ENCODE measurements around the gene REP15. TPM values are rescaled to one million over a fixed set of nuclear protein-coding genes. Genes with fewer than 3 reads are reported as not detected.
A peak's percentile ranks its signal among the peaks of the same experiment; 100 is the strongest.

REP15 gene
- polyA plus RNA-seq, 3 donors from 2014 or later = not detected

- Mint-ChIP-seq H3K36me3 (no peaks in the 10 kb centered on the region), H3K4me1 (no peaks in the 10 kb centered on the region), H3K9me3 (no peaks in the 10 kb centered on the region), H3K27ac (no peak overlapping the region), H3K4me3 (no peak overlapping the region), H3K27me3 (ENCODE audit: low read depth in 3 of 3) (peaks cover 0 to 13% (median 1%) of the 10 kb centered on the region in 3 donors)
- DNase-seq = no peak
These were observed 15.6 kb upstream of the REP15 start for GRCh38 chr12:27680619-27681018.

- H3K27me3 Mint-ChIP-seq (ENCODE audit: low read depth in 3 of 3) = peaks cover 0 to 9% (median 1%) of the 10 kb centered on the region in 3 donors
- DNase-seq = no peak
- no peak overlapping the region for H3K4me3 Mint-ChIP-seq
- H3K9me3 Mint-ChIP-seq = no peaks in the 10 kb centered on the region
- no peaks in the 10 kb centered on the region for H3K36me3 Mint-ChIP-seq
- no peak overlapping the region for H3K27ac Mint-ChIP-seq
- H3K4me1 Mint-ChIP-seq = no peaks in the 10 kb centered on the region
These were observed 13.7 kb upstream of the REP15 start for GRCh38 chr12:27682534-27682933.

- no peak overlapping the region for H3K4me3 Mint-ChIP-seq
- peaks cover 0 to 7% (median 4%) of the 10 kb centered on the region in 3 donors for H3K27me3 Mint-ChIP-seq (ENCODE audit: low read depth in 3 of 3)
- H3K36me3 Mint-ChIP-seq = no peaks in the 10 kb centered on the region
- DNase-seq = no peak
- no peaks in the 10 kb centered on the region for H3K9me3 Mint-ChIP-seq
- no peak overlapping the region for H3K27ac Mint-ChIP-seq
- H3K4me1 Mint-ChIP-seq = no peaks in the 10 kb centered on the region
These were observed 11.0 kb upstream of the REP15 start for GRCh38 chr12:27685274-27685673.

- no peaks in the 10 kb centered on the region for H3K36me3 Mint-ChIP-seq
- no peaks in the 10 kb centered on the region for H3K4me1 Mint-ChIP-seq
- H3K4me3 Mint-ChIP-seq = no peak overlapping the region
These were observed 10.1 kb upstream of the REP15 start for GRCh38 chr12:27686147-27686546.

GRCh38 chr12:27688671-27689070 lies 7.6 kb upstream of the REP15 start:
- no peaks in the 10 kb centered on the region for H3K36me3 Mint-ChIP-seq
- H3K27me3 Mint-ChIP-seq (ENCODE audit: low read depth in 3 of 3) = peaks cover 0 to 4% (median 4%) of the 10 kb centered on the region in 3 donors
- H3K4me3 Mint-ChIP-seq = no peak overlapping the region
- no peak overlapping the region for H3K27ac Mint-ChIP-seq
- no peak for DNase-seq
- H3K4me1 Mint-ChIP-seq = no peaks in the 10 kb centered on the region
- H3K9me3 Mint-ChIP-seq = no peaks in the 10 kb centered on the region

More at GRCh38 chr12:27686147-27686546, 10.1 kb upstream of the REP15 start:
- DNase-seq = no peak
- H3K27me3 Mint-ChIP-seq (ENCODE audit: low read depth in 3 of 3) = peaks cover 0 to 4% (median 4%) of the 10 kb centered on the region in 3 donors
- H3K27ac Mint-ChIP-seq = no peak overlapping the region
- no peaks in the 10 kb centered on the region for H3K9me3 Mint-ChIP-seq

GRCh38 chr12:27689558-27690180 lies 6.6 kb upstream of the REP15 start:
- Mint-ChIP-seq H3K27ac (no peak overlapping the region), H3K27me3 (ENCODE audit: low read depth in 3 of 3) (peaks cover 0 to 8% (median 4%) of the 10 kb centered on the region in 3 donors), H3K4me3 (no peak overlapping the region), H3K4me1 (no peaks in the 10 kb centered on the region), H3K36me3 (no peaks in the 10 kb centered on the region), H3K9me3 (no peaks in the 10 kb centered on the region)
- DNase-seq = no peak

- no peaks in the 10 kb centered on the region for H3K36me3 Mint-ChIP-seq
- no peaks in the 10 kb centered on the region for H3K9me3 Mint-ChIP-seq
- H3K4me3 Mint-ChIP-seq = no peak overlapping the region
- DNase-seq = no peak
- H3K4me1 Mint-ChIP-seq = no peaks in the 10 kb centered on the region
- peaks cover 3 to 11% (median 5%) of the 10 kb centered on the region in 3 donors for H3K27me3 Mint-ChIP-seq (ENCODE audit: low read depth in 3 of 3)
- H3K27ac Mint-ChIP-seq = no peak overlapping the region
These were observed 2.8 kb upstream of the REP15 start for GRCh38 chr12:27693403-27693802.

- H3K27ac Mint-ChIP-seq = peak overlapping the region in 1 of 6 donors; percentile 13
- H3K4me3 Mint-ChIP-seq = no peak overlapping the region
These were observed 523 bp upstream of the REP15 start for GRCh38 chr12:27695556-27696292.

GRCh38 chr12:27696864-27697564 lies 767 bp downstream of the REP15 start:
- Mint-ChIP-seq H3K27ac (no peak overlapping the region), H3K9me3 (no peaks in the 10 kb centered on the region), H3K36me3 (no peaks in the 10 kb centered on the region), H3K4me3 (no peak overlapping the region), H3K4me1 (no peaks in the 10 kb centered on the region), H3K27me3 (ENCODE audit: low read depth in 3 of 3) (peaks cover 0 to 16% (median 7%) of the 10 kb centered on the region in 3 donors)
- no peak for DNase-seq

More at GRCh38 chr12:27695556-27696292, 523 bp upstream of the REP15 start:
- peaks cover 0 to 14% (median 7%) of the 10 kb centered on the region in 3 donors for H3K27me3 Mint-ChIP-seq (ENCODE audit: low read depth in 3 of 3)
- H3K4me1 Mint-ChIP-seq = no peaks in the 10 kb centered on the region
- H3K9me3 Mint-ChIP-seq = no peaks in the 10 kb centered on the region
- DNase-seq = no peak
- no peaks in the 10 kb centered on the region for H3K36me3 Mint-ChIP-seq

GRCh38 chr12:27703720-27704452 lies 7.6 kb downstream of the REP15 start:
- Mint-ChIP-seq H3K27me3 (ENCODE audit: low read depth in 3 of 3) (peaks cover 2 to 6% (median 3%) of the 10 kb centered on the region in 3 donors), H3K27ac (no peak overlapping the region)

GRCh38 chr12:27705263-27705662 lies 9.0 kb downstream of the REP15 start:
- Mint-ChIP-seq H3K9me3 (no peaks in the 10 kb centered on the region), H3K36me3 (no peaks in the 10 kb centered on the region), H3K27me3 (ENCODE audit: low read depth in 3 of 3) (peaks cover 0 to 5% (median 5%) of the 10 kb centered on the region in 3 donors), H3K27ac (no peak overlapping the region), H3K4me3 (no peak overlapping the region), H3K4me1 (peaks cover 4 to 5% of the 10 kb centered on the region in 2 donors)
- DNase-seq = no peak

More at GRCh38 chr12:27703720-27704452, 7.6 kb downstream of the REP15 start:
- Mint-ChIP-seq H3K9me3 (no peaks in the 10 kb centered on the region), H3K4me1 (no peaks in the 10 kb centered on the region), H3K36me3 (no peaks in the 10 kb centered on the region), H3K4me3 (no peak overlapping the region)
- peak; percentile 24 to 44 (median 41) for DNase-seq

- Mint-ChIP-seq H3K27me3 (ENCODE audit: low read depth in 3 of 3) (peaks cover 0 to 15% (median 9%) of the 10 kb centered on the region in 3 donors), H3K4me3 (no peak overlapping the region), H3K4me1 (peaks cover 22 to 24% of the 10 kb centered on the region in 2 donors), H3K36me3 (no peaks in the 10 kb centered on the region), H3K9me3 (no peaks in the 10 kb centered on the region), H3K27ac (no peak overlapping the region)
- DNase-seq = no peak
These were observed 11.0 kb downstream of the REP15 start for GRCh38 chr12:27707216-27707615.

GRCh38 chr12:27709212-27709931 lies 13.1 kb downstream of the REP15 start:
- DNase-seq = no peak
- H3K27ac Mint-ChIP-seq = peak overlapping the region in 1 of 6 donors; percentile 93
- H3K27me3 Mint-ChIP-seq (ENCODE audit: low read depth in 3 of 3) = peaks cover 0 to 15% (median 9%) of the 10 kb centered on the region in 3 donors
- H3K4me1 Mint-ChIP-seq = peaks cover 32 to 41% of the 10 kb centered on the region in 2 donors
- H3K36me3 Mint-ChIP-seq = no peaks in the 10 kb centered on the region
- peak overlapping the region; percentile 47 to 100 (median 97) for H3K4me3 Mint-ChIP-seq
- no peaks in the 10 kb centered on the region for H3K9me3 Mint-ChIP-seq

All from immature natural killer cell (primary cell).